ENCODE results near the gene ANKRD35. TPM values are rescaled to one million over a fixed set of nuclear protein-coding genes. Genes with fewer than 3 reads are reported as not detected.

The ANKRD35 gene
- total RNA-seq, 2 donors from 2014 or later = 0.39 to 0.41 TPM

GRCh38 chr1:145912128-145912641 lies 26.5 kb upstream of the ANKRD35 start:
- Mint-ChIP-seq H3K36me3 (ENCODE audit: insufficient read depth in 2 of 2) (peaks cover 4 to 20% of the 10 kb centered on the region in 2 donors), H3K27ac (no peak overlapping the region), H3K27me3 (ENCODE audit: low read depth) (no peaks in the 10 kb centered on the region), H3K9me3 (no peaks in the 10 kb centered on the region), H3K4me1 (ENCODE audit: low read depth) (peaks cover 37% of the 10 kb centered on the region), H3K4me3 (no peak overlapping the region)
- no peak for DNase-seq
- ATAC-seq (replicated peaks in 1 of 2) = no peak

DNA sequence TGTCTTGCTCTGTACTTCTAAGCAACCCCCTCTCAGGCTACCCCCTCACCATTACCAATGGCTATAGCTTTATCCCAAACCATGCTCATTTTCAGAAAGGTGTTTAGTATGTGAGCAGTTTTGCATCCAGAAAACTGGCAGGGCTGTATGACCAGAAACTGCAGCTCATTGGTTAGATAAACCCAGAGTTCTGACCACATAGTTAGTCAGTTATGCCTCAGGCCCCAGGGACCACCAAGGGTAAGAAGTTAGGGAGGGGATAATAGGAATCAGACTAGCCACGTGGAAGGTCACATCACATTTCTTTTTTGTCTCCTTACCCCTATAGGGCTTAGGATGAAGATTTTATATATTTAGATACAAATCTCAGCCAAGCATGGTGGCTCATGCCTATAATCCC lies 23.0 kb upstream of the ANKRD35 start:
- Mint-ChIP-seq H3K4me1 (ENCODE audit: low read depth) (peaks cover 15% of the 10 kb centered on the region), H3K27ac (no peak overlapping the region), H3K4me3 (no peak overlapping the region), H3K36me3 (ENCODE audit: insufficient read depth in 2 of 2) (peaks cover 2 to 6% of the 10 kb centered on the region in 2 donors), H3K9me3 (no peaks in the 10 kb centered on the region), H3K27me3 (ENCODE audit: low read depth) (no peaks in the 10 kb centered on the region)
- DNase-seq (no peak), ATAC-seq (replicated peaks in 1 of 2) (no peak)

DNA sequence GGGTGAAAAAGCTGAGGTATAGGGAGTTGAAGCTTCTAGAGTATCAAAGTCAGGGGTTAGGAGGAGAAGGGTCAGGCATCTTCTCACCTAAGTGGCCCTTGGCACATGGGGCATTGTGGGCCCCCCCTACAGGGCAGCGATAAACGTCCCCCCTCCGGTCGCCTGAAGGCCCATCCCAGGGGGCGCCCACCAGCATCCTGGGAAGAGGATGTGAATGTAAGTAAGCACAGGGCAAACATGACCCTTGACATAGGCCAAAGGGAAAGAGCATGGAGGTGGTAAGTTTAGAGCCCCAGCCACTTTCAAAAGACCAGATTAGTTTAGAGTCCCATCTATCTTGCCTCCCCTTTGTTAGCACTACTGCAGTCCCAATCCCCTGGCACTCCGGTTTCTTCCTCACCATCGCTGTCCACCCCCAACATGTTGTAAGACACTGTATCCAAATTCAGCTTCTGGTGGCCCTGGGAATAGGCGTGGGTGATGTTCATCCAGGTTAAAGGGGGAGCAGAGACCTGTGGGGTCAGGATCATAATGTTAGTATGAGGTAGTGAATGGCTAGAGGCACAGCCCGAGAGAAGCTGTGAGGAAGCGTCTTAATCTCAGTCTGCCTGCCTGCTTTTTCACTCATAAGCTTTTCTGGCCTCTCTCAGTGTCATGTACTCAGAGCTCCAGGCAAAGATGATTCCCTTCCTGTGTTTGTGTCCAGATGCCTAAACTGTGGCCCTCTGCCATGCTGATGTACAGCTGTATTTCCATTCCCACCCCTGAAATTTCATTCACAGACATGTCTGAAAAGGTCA lies 21.5 kb upstream of the ANKRD35 start:
- ATAC-seq (replicated peaks in 1 of 2) (no peak), DNase-seq (no peak)
- peaks cover 2 to 4% of the 10 kb centered on the region in 2 donors for H3K36me3 Mint-ChIP-seq (ENCODE audit: insufficient read depth in 2 of 2)
- H3K4me3 Mint-ChIP-seq = no peak overlapping the region
- no peaks in the 10 kb centered on the region for H3K27me3 Mint-ChIP-seq (ENCODE audit: low read depth)
- H3K4me1 Mint-ChIP-seq (ENCODE audit: low read depth) = peaks cover 5% of the 10 kb centered on the region
- no peak overlapping the region for H3K27ac Mint-ChIP-seq
- H3K9me3 Mint-ChIP-seq = no peaks in the 10 kb centered on the region

GRCh38 chr1:145901312-145902021 lies 15.8 kb upstream of the ANKRD35 start:
- no peaks in the 10 kb centered on the region for H3K9me3 Mint-ChIP-seq
- H3K4me1 Mint-ChIP-seq (ENCODE audit: low read depth) = no peaks in the 10 kb centered on the region
- H3K27me3 Mint-ChIP-seq (ENCODE audit: low read depth) = no peaks in the 10 kb centered on the region
- H3K4me3 Mint-ChIP-seq = no peak overlapping the region
- H3K36me3 Mint-ChIP-seq (ENCODE audit: insufficient read depth in 2 of 2) = no peaks in the 10 kb centered on the region
- no peak overlapping the region for H3K27ac Mint-ChIP-seq
- no peak for DNase-seq
- ATAC-seq (replicated peaks in 1 of 2) = no peak

DNA sequence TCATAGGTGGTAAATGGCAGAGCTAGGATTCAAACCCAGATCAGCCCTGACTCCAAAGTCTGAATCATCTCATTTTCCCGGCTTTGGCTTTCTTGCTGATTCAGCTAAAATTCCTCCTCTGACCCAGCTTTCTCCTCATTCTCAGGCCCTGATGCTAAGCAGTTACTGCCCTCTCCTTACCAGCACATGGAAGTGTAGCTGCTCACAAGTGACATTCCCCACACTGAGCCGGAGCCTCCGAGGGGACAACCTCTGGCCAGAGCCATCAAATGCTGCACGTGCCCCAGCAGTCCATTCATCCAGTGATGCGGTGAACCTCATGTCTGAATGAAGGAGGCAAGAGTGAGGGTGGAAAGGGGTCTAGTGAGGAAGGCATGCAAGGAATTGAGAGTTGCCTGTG lies 13.1 kb upstream of the ANKRD35 start:
- no peak for ATAC-seq (replicated peaks in 1 of 2)
- Mint-ChIP-seq H3K9me3 (no peaks in the 10 kb centered on the region), H3K4me1 (ENCODE audit: low read depth) (no peaks in the 10 kb centered on the region), H3K27me3 (ENCODE audit: low read depth) (no peaks in the 10 kb centered on the region), H3K4me3 (no peak overlapping the region), H3K27ac (no peak overlapping the region), H3K36me3 (ENCODE audit: insufficient read depth in 2 of 2) (no peaks in the 10 kb centered on the region)
- no peak for DNase-seq

DNA sequence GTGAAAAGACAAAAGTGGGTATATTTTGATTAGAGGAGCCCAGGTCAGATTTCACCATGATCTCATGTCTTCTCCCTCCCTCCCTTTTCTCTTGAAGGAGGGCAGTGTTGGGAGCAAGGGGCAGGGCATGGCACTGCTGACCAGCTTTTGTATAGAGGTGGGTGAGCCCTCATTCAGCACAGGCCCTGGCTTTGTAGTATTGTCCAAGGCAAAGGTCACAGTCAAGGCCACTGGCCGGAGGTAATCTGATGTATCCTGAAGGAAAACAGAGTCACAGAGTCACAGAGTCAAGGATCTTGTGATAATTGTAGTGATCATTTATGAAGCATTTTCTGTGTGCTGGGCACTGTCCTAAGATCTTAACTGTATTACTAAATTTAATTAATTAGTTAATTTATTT lies 12.3 kb upstream of the ANKRD35 start:
- no peaks in the 10 kb centered on the region for H3K27me3 Mint-ChIP-seq (ENCODE audit: low read depth)
- H3K9me3 Mint-ChIP-seq = no peaks in the 10 kb centered on the region
- ATAC-seq (replicated peaks in 1 of 2) (no peak), DNase-seq (no peak)
- no peaks in the 10 kb centered on the region for H3K36me3 Mint-ChIP-seq (ENCODE audit: insufficient read depth in 2 of 2)
- no peak overlapping the region for H3K4me3 Mint-ChIP-seq
- H3K27ac Mint-ChIP-seq = no peak overlapping the region
- no peaks in the 10 kb centered on the region for H3K4me1 Mint-ChIP-seq (ENCODE audit: low read depth)

DNA sequence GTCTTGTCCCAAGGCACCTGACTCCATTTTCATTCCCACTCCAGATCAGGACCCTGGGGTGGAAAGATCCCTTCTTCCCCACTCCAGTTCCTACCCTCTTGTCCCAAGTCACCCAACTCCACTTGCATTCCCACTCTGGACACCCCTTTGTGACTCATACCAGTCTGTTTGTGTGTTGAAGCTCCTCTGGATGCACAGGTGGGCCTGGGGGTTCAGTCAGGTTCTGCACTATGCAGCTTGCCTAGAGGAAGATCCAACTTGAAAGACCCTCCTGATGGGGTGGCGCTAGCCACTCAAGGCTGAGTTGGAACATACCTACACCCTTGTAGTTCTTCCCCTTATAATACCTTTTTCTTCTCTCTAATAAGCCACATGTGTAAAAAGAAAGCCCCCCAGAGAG lies 9.8 kb upstream of the ANKRD35 start:
- no peak for DNase-seq
- H3K27me3 Mint-ChIP-seq (ENCODE audit: low read depth) = no peaks in the 10 kb centered on the region
- no peaks in the 10 kb centered on the region for H3K4me1 Mint-ChIP-seq (ENCODE audit: low read depth)
- no peak for ATAC-seq (replicated peaks in 1 of 2)
- H3K27ac Mint-ChIP-seq = no peak overlapping the region
- H3K4me3 Mint-ChIP-seq = no peak overlapping the region
- H3K36me3 Mint-ChIP-seq (ENCODE audit: insufficient read depth in 2 of 2) = no peaks in the 10 kb centered on the region
- H3K9me3 Mint-ChIP-seq = no peaks in the 10 kb centered on the region

DNA sequence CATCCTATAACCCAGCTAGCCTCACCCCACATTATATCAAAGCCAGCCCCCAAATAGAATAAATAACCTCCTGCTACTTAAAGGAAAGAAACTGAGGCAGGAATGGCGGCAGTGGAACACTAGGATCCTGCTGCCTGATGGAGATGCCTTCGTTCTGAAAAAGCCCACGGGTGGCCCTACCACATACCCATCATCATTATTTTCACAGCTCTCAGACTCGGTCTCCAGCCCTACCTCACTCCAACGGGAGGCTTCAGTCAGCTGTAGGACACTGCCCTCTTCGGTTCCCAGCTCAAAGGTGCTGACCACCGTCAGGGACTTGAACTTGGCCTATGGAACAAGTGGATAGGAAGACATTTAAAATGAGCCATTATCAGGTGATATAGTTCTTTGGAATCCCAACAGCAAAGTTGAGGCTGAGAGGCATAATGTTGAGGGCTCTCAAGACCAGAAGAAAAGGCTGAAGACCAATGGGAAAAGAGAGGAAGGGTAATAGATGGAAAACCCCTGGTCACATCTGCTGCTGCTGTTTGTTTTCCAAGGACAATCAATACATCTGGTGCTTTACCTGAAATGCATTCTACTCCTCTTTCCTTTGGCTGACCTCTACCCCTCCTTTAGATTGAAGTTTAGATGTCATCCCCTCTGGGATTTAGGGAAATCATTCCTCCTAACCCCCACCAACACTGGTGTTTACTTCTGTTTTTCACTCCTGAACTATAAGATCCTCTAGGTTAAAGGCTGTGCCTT lies 7.8 kb upstream of the ANKRD35 start:
- ATAC-seq (replicated peaks in 1 of 2) = no peak
- Mint-ChIP-seq H3K9me3 (no peaks in the 10 kb centered on the region), H3K27me3 (ENCODE audit: low read depth) (no peaks in the 10 kb centered on the region), H3K4me3 (no peak overlapping the region), H3K27ac (no peak overlapping the region), H3K4me1 (ENCODE audit: low read depth) (no peaks in the 10 kb centered on the region), H3K36me3 (ENCODE audit: insufficient read depth in 2 of 2) (no peaks in the 10 kb centered on the region)
- no peak for DNase-seq

DNA sequence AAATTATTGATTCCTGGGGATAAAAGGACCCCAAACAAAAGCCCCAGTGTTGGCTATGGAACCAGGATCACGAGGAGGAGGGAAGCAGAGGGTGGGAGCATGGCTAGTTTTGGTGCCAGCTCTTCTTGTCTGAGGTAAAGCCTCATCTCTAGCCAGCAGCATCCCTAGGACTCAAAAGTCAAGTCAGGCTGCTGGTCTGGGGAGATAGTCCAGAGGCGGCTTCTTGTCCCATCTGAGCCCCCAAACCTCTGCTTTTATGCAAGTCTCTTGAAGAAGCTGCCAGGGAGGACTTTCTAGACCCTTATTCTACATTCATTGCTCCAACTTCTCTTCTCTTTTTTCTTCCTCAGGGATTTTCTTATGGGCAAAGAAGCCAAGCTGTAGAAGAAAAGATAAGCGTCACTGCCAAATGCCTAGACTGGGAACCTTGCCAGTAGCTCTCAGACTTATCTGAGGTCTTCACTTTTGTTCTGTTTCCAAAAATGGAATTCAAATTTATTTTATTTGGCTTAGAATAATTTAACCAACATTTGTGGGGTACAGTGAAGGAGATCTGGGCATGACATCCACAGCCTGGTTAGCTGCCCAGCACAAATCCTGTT lies 6.9 kb upstream of the ANKRD35 start:
- Mint-ChIP-seq H3K27me3 (ENCODE audit: low read depth) (no peaks in the 10 kb centered on the region), H3K27ac (no peak overlapping the region), H3K36me3 (ENCODE audit: insufficient read depth in 2 of 2) (no peaks in the 10 kb centered on the region), H3K9me3 (no peaks in the 10 kb centered on the region), H3K4me3 (no peak overlapping the region), H3K4me1 (ENCODE audit: low read depth) (no peaks in the 10 kb centered on the region)
- ATAC-seq (replicated peaks in 1 of 2) (no peak), DNase-seq (no peak)

DNA sequence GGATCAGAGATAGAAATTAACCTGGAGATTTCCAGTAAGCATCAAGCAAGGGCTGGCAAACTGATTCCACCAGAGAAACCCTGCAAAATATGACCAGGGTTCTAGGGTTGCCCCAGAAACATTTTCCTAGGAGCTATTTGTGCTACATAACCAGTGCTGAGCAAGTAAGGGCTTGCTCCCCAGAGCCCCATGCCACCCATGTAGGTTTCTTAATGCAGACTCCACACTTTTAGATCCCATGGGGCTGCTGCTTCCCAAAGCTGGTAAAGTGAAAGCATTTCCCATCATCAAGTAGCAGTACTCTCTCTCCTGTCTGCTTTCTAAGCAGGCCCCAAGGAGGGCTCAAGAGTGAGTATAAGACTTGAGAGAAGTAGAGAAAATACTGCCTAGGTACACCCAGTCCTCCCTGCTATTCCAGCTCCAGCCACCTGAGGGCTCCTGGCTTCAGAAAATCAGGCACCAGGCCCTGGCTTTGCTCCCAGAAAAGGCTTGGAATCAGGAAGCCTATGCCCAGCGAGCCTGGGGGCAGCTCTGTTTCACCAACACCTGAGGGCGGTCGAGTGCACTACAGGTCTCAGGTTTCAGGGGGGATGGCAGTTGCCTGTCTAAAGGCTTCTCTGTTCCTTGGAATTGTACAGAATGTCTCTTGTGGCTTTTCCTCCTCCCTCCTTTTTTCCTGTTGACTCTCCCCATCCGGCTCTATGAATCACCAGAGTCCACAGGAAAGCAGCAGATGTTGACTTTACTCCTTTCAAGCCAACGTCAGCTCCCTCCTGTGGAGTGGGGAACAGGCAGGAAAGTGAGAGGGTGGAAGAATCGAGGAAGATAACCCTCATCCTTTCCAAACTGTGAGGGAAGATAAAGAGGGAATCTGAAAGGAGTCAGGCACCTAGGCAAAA lies 6.2 kb upstream of the ANKRD35 start:
- ATAC-seq (replicated peaks in 1 of 2) = peak; percentile 65 to 71
- H3K36me3 Mint-ChIP-seq (ENCODE audit: insufficient read depth in 2 of 2) = no peaks in the 10 kb centered on the region
- no peaks in the 10 kb centered on the region for H3K27me3 Mint-ChIP-seq (ENCODE audit: low read depth)
- DNase-seq = peak; percentile 49 to 57
- no peaks in the 10 kb centered on the region for H3K4me1 Mint-ChIP-seq (ENCODE audit: low read depth)
- no peak overlapping the region for H3K4me3 Mint-ChIP-seq
- H3K27ac Mint-ChIP-seq = no peak overlapping the region
- no peaks in the 10 kb centered on the region for H3K9me3 Mint-ChIP-seq

GRCh38 chr1:145891143-145891542 lies 5.5 kb upstream of the ANKRD35 start:
- no peak overlapping the region for H3K4me3 Mint-ChIP-seq

GRCh38 chr1:145889722-145890121 lies 4.1 kb upstream of the ANKRD35 start:
- Mint-ChIP-seq H3K27ac (no peak overlapping the region), H3K4me1 (ENCODE audit: low read depth) (peaks cover 14% of the 10 kb centered on the region), H3K4me3 (no peak overlapping the region), H3K36me3 (ENCODE audit: insufficient read depth in 2 of 2) (no peaks in the 10 kb centered on the region), H3K27me3 (ENCODE audit: low read depth) (peaks cover 10% of the 10 kb centered on the region), H3K9me3 (no peaks in the 10 kb centered on the region)
- DNase-seq (no peak), ATAC-seq (replicated peaks in 1 of 2) (no peak)

More at GRCh38 chr1:145891143-145891542, 5.5 kb upstream of the ANKRD35 start:
- no peaks in the 10 kb centered on the region for H3K9me3 Mint-ChIP-seq
- DNase-seq (no peak), ATAC-seq (replicated peaks in 1 of 2) (no peak)
- no peaks in the 10 kb centered on the region for H3K27me3 Mint-ChIP-seq (ENCODE audit: low read depth)
- H3K4me1 Mint-ChIP-seq (ENCODE audit: low read depth) = peaks cover 4% of the 10 kb centered on the region
- H3K27ac Mint-ChIP-seq = no peak overlapping the region
- H3K36me3 Mint-ChIP-seq (ENCODE audit: insufficient read depth in 2 of 2) = no peaks in the 10 kb centered on the region
